Measurements from ENCODE around the gene TXNDC2.

TXNDC2 gene

GRCh38 chr18:9865764-9866490 is 19.8 kb upstream of the TXNDC2 start:
- TF ChIP-seq, protein P1, sequence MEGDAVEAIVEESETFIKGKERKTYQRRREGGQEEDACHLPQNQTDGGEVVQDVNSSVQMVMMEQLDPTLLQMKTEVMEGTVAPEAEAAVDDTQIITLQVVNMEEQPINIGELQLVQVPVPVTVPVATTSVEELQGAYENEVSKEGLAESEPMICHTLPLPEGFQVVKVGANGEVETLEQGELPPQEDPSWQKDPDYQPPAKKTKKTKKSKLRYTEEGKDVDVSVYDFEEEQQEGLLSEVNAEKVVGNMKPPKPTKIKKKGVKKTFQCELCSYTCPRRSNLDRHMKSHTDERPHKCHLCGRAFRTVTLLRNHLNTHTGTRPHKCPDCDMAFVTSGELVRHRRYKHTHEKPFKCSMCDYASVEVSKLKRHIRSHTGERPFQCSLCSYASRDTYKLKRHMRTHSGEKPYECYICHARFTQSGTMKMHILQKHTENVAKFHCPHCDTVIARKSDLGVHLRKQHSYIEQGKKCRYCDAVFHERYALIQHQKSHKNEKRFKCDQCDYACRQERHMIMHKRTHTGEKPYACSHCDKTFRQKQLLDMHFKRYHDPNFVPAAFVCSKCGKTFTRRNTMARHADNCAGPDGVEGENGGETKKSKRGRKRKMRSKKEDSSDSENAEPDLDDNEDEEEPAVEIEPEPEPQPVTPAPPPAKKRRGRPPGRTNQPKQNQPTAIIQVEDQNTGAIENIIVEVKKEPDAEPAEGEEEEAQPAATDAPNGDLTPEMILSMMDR (IDR thresholded peaks at IDR 0.05; ENCODE audit: borderline replicate concordance, control extremely low read depth, extremely low read depth, insufficient read depth, missing control alignments) = no peak
- no peak for DNase-seq (ENCODE audit: low spot score)
- in situ Hi-C loops (cut with MboI; ENCODE audit: low sequenced_read_pairs, unreplicated experiment) = loop anchor here (25.0 kb wide), 1 partner anchor 96 kb away; no protein-coding TSS in a partner anchor

DNA sequence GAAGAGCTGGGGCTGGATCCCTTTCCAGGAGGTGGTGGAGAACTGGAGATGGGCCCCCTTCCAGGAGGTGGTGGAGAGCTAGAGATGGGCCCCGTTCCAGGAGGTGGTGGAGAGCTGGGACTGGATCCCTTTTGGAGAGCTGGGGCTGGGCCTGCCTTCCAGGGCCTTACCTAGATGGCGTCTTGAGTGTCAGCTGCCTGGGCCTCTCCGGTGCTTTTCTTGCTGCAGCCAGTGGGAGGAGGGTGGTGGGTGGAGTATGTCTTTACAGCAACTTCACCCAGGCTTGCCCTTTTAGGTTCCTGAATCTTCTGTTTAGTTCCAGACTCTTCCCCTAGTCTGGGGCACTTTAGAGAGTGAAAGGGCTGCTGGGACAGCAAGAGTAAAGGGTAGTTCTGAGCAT is 19.1 kb upstream of the TXNDC2 start:
- TF ChIP-seq, protein P1 (IDR thresholded peaks at IDR 0.05; ENCODE audit: borderline replicate concordance, control extremely low read depth, extremely low read depth, insufficient read depth, missing control alignments) = no peak
- in situ Hi-C loops (cut with MboI; ENCODE audit: low sequenced_read_pairs, unreplicated experiment) = loop anchor here (25.0 kb wide), 1 partner anchor 96 kb away; no protein-coding TSS in a partner anchor

DNA sequence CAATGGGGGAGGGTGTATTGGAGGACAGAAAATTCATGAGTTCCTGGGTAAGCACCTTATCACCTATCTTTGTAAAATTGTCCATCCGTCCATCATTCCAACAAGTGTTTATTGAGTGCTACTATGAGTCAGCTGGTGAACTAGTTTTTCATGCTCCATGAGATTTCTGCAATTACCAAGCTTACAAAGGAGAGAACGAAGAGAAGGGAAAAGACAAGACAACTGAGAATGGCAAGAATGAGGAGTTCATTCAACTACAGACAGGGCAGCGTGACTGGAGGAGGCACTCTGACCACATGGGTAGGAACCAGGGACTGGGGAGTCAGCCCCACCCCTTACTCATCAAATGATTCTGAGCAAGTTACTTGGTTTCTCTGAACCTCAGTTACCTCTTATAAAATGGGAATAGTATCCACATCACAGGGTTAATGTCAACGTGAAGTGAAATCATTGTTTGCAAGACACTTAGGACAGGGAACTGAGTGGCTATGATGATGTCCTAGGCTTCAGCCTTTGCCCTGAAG is 18.6 kb upstream of the TXNDC2 start:
- in situ Hi-C loops (cut with MboI; ENCODE audit: low sequenced_read_pairs, unreplicated experiment) = loop anchor here (25.0 kb wide), 1 partner anchor 95 kb away; no protein-coding TSS in a partner anchor
- TF ChIP-seq, protein P1 (IDR thresholded peaks at IDR 0.05; ENCODE audit: borderline replicate concordance, control extremely low read depth, extremely low read depth, insufficient read depth, missing control alignments) = no peak
- DNase-seq (ENCODE audit: low spot score) = no peak

More for the DNA sequence above, 19.1 kb upstream of the TXNDC2 start:
- DNase-seq (ENCODE audit: low spot score) = no peak

- TF ChIP-seq, protein P1 (IDR thresholded peaks at IDR 0.05; ENCODE audit: borderline replicate concordance, control extremely low read depth, extremely low read depth, insufficient read depth, missing control alignments) = no peak
- in situ Hi-C loops (cut with MboI; ENCODE audit: low sequenced_read_pairs, unreplicated experiment) = loop anchor here (25.0 kb wide), 1 partner anchor 93 kb away; no protein-coding TSS in a partner anchor
- DNase-seq (ENCODE audit: low spot score) = no peak
These were observed 16.7 kb upstream of the TXNDC2 start for GRCh38 chr18:9868857-9869714.

- in situ Hi-C loops (cut with MboI; ENCODE audit: low sequenced_read_pairs, unreplicated experiment) = loop anchor here (25.0 kb wide), 1 partner anchor 92 kb away; no protein-coding TSS in a partner anchor
- peak; percentile 43 for DNase-seq (ENCODE audit: low spot score)
- TF ChIP-seq, protein P1 (IDR thresholded peaks at IDR 0.05; ENCODE audit: borderline replicate concordance, control extremely low read depth, extremely low read depth, insufficient read depth, missing control alignments) = no peak
These were observed 15.9 kb upstream of the TXNDC2 start for GRCh38 chr18:9869715-9870430.

Measured in GM13976 (cell line).